RPMI7951 (cell line): ENCODE results near the gene KLF16. TPM values are rescaled to one million over a fixed set of nuclear protein-coding genes. Genes with fewer than 3 reads are reported as not detected.
A peak's percentile ranks its signal among the peaks of the same experiment; 100 is the strongest.
"Not testable (repeated sequence)": the region's sequence is repeated elsewhere in the genome, so short reads cannot be mapped to it uniquely, and the experiment has no call there.

Experiments used
- DNase-seq: peaks from one replicate; pipeline ENCODE4 v3.0.0-alpha.2; 2012; ENCODE audit warnings: low read depth
- total RNA-seq: library from RNA; depleted of rRNA; stranded (reverse); fragments of >200 nt; shearing (Covaris generic); gene quantifications from 2 replicates; pipeline ENCODE4 v1.2.3, GENCODE V29; 2014

KLF16 gene
- total RNA-seq, 1 experiment from 2014 or later = 2.9 TPM

DNA sequence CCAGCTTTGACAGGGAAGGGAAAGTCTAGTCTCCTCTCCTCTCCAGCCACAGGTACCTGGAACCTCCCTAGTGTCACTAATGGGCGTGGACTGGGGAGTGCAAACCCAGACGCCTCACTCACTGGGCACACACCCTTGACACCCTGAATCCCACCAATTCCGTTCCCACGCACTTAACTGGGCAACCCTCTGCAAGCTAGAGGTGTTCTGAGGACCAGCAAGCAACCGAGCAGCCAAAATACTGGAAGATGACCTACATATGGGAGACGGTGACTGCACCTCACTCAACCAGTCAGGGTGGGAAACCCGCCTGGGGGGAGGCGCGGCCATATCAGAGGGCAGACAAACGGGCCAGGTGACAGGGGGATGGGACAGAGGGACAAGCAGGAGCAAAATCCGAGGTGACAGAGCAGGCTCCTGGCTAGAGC lies 20.9 kb upstream of the KLF16 start:
- no peak for DNase-seq

GRCh38 chr19:1883784-1884183 lies 20.4 kb upstream of the KLF16 start:
- DNase-seq = no peak

GRCh38 chr19:1882786-1883692 lies 19.7 kb upstream of the KLF16 start:
- DNase-seq = no peak

DNA sequence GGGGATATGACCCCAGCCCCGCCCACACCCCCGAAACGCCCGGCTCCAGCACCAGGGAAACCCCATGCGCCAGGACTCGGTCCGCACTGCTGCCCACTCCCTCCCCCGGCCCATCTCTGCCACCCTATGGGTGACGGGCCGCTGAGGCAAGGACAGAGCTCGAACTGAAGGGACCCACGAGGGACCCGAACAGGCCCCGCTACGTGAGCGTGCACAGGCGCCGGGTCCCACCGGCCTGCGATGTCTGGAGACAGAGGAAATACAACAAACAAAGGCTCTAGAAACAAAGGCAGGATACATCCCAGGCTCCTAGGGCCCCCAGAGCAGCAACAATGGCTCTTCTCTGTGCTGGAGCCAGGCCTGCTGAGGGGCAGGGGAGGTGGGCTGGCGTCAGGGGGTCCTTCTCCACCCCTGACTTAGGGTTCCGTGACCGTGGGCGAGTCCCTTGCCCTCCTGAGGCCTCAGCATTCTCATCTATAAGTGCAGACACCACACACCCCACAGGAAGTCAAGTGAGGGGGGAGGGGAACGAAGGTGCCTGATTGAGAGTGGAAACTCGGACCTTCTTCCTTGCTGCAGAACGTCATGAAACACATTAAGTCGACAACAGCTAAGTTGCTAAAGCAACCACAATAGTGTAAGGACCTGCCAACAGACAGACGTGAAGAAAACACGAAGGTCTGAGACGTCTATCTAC lies 18.9 kb upstream of the KLF16 start:
- DNase-seq = no peak

GRCh38 chr19:1881393-1882088 lies 18.2 kb upstream of the KLF16 start:
- DNase-seq = not testable (repeated sequence)

DNA sequence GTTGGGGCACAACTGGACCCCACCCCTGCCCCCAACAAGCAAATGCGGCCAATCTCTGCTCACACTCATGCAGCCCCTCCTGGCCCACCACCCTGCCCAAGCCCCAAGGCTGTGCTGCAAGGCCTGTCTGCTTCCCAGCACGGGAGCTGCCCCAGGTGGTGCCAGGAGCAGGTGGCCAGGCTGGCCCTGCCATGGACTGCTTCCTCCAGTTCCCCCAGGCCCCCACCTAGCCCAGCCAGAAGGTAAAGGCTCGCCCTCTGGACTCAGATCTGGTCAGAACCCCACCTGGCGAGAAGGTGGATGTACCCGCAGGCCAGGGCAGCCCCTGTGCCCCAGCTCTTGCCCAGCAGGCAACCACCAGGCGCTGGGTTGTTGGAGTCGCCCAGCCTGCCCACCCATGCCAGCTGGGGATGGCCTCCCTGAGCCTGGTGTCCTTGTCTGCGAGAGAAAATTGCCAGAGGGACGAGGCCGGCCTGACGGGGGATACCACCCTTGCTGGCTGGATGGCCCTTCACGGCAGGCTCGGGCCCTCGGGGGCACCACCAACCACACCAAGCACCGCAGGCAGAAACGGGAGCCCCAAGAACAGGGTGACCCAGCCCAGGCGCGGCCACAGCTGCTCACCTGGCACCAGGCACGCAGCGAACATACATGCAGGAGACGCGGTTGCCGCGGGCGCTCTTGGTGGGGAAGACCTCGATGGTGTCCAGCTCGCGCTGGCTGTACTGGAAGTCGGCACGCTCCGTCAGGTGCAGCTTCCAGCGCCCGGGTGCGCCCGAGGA lies 17.4 kb upstream of the KLF16 start:
- no peak for DNase-seq

DNA sequence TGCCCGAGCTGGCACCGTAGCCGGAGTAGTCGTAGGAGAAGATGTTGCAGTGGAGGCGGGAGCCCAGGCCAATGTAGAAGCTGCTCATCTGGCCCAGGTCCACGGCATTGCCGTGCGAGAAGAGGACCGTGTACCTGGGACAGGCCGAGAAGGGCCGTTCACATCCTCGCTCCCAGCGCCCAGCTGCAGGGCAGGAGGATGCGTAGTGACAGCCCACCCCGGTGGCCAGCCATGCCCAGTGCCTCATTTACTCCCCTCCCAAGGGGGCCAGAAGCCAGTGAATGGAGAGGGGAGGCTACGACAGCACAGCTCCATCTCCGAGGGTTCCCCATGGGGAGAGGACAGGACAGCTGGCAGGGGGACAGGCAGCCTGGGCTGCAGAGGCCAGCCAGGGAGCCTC lies 16.6 kb upstream of the KLF16 start:
- DNase-seq = not testable (repeated sequence)

- DNase-seq = not testable (repeated sequence)
Measured at GRCh38 chr19:1878583-1878982, 15.2 kb upstream of the KLF16 start.

- not testable (repeated sequence) for DNase-seq
Measured at GRCh38 chr19:1877280-1877660, 13.9 kb upstream of the KLF16 start.

DNA sequence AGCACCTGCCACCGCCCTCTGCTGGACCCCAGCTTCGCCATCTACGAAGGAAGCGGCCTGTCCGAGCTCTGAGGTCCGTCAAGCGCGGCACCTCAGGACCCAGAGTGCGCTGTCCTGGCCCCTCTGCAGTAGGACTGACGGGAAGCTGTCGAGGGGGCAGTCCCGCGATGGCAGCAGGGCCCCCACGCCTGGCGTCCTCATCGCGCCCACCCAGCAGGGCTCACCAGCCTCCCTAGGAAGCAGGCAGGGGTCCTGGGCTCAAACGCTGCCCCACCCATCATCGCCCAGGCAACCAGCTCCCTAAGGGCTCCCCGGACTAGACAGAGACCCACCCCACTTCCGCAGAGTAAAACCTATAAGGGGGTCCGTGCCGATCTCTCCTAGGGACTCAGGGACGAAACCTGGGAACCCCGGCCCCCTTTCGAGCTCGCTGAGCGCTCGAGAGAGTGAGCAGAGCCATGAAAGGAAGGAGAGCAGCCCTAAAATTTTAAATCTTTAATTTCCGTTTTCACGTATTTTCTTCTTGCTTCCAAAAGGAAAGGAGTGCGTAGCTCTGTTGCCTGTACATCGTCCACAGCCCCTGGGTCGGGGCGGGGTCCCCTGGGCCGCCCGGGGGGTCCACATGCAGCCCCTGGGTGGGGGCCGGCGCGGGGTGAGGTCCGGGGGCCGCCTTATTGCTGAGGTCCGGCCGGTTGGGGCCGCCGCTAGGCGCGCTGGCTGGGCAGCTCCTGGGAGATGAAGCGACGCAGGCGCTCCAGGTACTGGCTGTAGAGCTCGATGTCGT lies 13.3 kb upstream of the KLF16 start:
- DNase-seq = not testable (repeated sequence)

- DNase-seq = peak; percentile 89
Measured at GRCh38 chr19:1875646-1876495, 12.5 kb upstream of the KLF16 start.

DNA sequence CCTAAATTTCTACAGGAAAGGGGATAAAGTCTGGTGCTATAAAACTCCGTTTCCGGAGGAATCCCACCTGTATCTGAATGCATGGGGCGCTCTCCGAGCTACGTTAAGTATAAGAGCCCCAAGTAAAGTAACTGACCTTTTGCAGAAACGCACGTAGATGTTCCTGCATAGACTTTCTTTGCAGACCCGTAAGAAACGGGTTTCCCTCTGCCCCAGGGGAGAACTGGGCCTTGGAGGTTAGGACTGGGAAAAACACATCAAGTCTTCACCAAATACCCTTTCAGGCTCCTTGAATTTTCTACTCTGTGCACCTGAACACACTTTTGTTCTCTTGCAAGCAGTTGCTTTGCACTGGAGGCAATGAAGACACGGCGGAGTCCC lies 11.9 kb upstream of the KLF16 start:
- not testable (repeated sequence) for DNase-seq

DNA sequence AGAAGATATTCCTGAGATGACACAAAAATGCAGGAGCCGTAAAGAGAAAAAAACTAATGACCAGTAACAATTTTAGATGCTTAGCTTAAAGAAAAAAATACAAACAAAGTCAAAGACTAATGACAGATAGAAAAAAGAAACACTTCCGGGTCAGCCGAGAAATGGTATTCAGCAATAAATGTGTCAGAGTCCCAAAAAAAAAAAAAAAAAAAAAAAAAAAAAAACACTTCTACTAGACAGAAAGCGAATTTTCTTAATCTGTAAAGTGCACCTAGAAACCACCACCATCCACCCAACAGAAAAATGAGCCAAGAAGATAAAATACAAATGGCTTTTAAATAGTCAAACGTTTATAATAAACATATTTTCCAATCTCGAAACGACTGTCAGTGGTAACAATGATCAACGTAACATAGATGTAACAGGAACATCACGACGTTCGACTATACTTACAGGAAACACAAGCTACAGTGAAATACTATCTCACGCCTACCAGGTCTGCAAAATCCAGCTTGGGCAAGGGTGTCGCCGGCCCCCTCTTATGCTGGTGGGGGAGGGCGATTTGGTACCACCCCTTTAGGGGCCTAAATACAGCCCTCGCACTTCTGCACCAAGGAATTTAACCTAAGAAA lies 11.3 kb upstream of the KLF16 start:
- DNase-seq = no peak

- DNase-seq = no peak
Measured at GRCh38 chr19:1873524-1874473, 10.4 kb upstream of the KLF16 start.

DNA sequence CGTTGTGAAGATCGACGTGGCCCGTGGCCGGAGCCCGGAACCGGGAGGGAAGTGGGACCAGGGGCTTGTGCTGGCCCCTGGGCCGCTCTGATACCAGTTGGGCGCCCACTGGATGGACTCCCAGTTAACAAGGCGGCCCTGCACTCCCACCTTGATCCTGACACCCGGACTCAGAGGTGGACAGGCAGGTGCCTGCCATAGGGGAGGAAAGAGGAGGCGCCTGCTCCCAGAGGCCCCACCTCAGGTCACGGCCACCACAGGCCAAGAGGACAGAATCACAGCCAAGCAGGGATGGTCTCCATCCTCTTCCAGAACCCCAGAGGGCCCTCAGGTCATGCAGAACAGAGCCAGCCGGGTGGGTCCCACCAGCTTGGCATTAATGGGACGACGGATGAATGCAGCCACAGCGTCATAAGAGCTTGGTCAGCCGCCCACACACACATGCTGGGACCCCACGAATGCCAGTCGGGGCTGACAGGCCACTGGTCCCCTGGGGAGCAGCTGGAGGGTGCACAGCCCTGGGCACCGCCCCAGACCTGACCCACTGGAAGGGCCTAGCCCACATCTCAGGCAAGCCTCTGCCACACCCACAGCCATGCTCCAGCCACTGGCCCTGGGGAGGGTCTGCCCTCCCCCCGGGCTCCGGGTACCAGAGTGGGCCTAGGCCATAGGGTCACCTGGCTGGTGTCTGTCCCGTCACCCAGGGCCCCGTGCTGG lies 9.6 kb upstream of the KLF16 start:
- DNase-seq = no peak

DNA sequence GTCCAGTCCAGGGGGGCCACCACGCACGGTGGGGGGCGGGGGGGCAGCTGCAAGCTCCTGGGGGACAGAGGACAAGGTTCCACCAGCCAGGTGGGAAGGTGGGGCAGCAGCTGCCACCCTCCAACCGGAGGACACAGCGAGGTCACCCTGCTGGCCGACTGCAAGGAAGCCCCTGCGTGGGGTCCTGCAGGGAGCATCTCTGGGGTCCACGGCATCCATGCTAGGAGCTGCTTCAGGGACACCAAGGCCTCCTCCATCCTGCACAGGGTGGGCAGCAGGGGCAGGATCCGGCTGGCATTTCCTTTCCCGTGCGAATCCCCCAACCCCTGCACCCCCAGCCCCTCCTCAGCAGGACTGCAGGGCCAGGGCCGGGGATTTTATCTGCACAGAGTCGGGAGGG lies 8.3 kb upstream of the KLF16 start:
- no peak for DNase-seq

DNA sequence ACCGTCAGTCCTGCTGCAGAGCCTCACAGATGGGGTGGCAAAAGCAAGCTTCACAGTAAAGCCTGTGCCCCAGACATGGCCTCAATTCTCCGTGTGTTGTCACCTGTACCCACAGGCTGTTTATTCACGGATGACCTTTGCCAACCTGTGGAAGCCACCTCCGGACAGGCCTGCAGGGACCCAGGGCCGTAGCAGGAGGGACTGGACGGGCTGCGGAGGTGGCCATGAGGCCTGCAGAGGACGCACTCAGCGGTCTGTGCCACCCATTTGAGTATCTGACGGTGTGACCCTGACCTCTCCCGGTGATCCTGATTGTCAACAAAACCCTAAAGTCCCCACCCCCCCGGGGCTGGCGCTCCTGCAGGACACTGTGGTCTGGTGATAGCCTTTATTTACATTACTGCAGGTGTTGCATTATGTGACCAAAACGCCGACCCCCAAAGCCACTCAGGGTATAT lies 7.8 kb upstream of the KLF16 start:
- no peak for DNase-seq
